Skeletal muscle satellite cell (primary cell): ENCODE measurements around the gene RNF167.
A peak's percentile ranks its signal among the peaks of the same experiment; 100 is the strongest.
"Not testable (repeated sequence)": the region's sequence is repeated elsewhere in the genome, so short reads cannot be mapped to it uniquely, and the experiment has no call there.

Source experiments
- H3K27me3 ChIP-seq: 2 replicates; pipeline ENCODE4 v1.7.0; 2013; ENCODE audit warnings: low read length; ENCODE audit not compliant: control insufficient read depth, insufficient read depth
- H3K36me3 ChIP-seq: 2 replicates; pipeline ENCODE4 v1.7.0; 2013; ENCODE audit warnings: mild to moderate bottlenecking, control low read depth, low read length; ENCODE audit not compliant: insufficient read depth
- H3K4me1 ChIP-seq: 2 replicates; pipeline ENCODE4 v1.7.0; 2013; ENCODE audit warnings: low read length; ENCODE audit not compliant: control insufficient read depth, insufficient read depth
- H3K4me2 ChIP-seq: 2 replicates; pipeline ENCODE4 v1.7.0; 2013; ENCODE audit warnings: mild to moderate bottlenecking, low read length
- H3K4me3 ChIP-seq: 2 replicates; pipeline ENCODE4 v1.7.0; 2013; ENCODE audit warnings: low read length
- H3K9ac ChIP-seq: 2 replicates; pipeline ENCODE4 v1.7.0; 2013; ENCODE audit warnings: mild to moderate bottlenecking, low read depth, low read length, moderate library complexity
- H3K9me3 ChIP-seq: replicated peaks from 2 replicates; pipeline ENCODE4 v1.7.0; 2013; ENCODE audit warnings: mild to moderate bottlenecking, control low read depth, low read length

RNF167 gene

GRCh38 chr17:4908301-4908700 lies 31.8 kb upstream of the RNF167 start:
- Histone ChIP-seq H3K4me2 (peak overlapping the region; percentile 65), H3K4me3 (no peak overlapping the region), H3K9ac (peak overlapping the region; percentile 53), H3K36me3 (no peaks in the 10 kb centered on the region), H3K9me3 (no peaks in the 10 kb centered on the region), H3K4me1 (peaks cover 14% of the 10 kb centered on the region), H3K27me3 (peaks cover 3% of the 10 kb centered on the region)

- peak overlapping the region; percentile 53 for H3K9ac ChIP-seq
- H3K36me3 ChIP-seq = no peaks in the 10 kb centered on the region
- H3K27me3 ChIP-seq = peaks cover 3% of the 10 kb centered on the region
- H3K4me2 ChIP-seq = peak overlapping the region; percentile 65
- H3K4me1 ChIP-seq = peaks cover 12% of the 10 kb centered on the region
- peak overlapping the region; percentile 19 for H3K4me3 ChIP-seq
- no peaks in the 10 kb centered on the region for H3K9me3 ChIP-seq
Measured at GRCh38 chr17:4908711-4909496, 31.2 kb upstream of the RNF167 start.

- H3K4me3 ChIP-seq = no peak overlapping the region
- peaks cover 5% of the 10 kb centered on the region for H3K4me1 ChIP-seq
- H3K27me3 ChIP-seq = no peaks in the 10 kb centered on the region
- H3K9ac ChIP-seq = no peak overlapping the region
- H3K36me3 ChIP-seq = no peaks in the 10 kb centered on the region
- no peak overlapping the region for H3K4me2 ChIP-seq
- no peaks in the 10 kb centered on the region for H3K9me3 ChIP-seq
Measured at GRCh38 chr17:4913994-4914393, 26.1 kb upstream of the RNF167 start.

GRCh38 chr17:4914551-4914950 lies 25.5 kb upstream of the RNF167 start:
- H3K9ac ChIP-seq, H3K36me3 ChIP-seq, H3K9me3 ChIP-seq, H3K4me1 ChIP-seq, H3K27me3 ChIP-seq, H3K4me3 ChIP-seq, H3K4me2 ChIP-seq: not testable (repeated sequence)

DNA sequence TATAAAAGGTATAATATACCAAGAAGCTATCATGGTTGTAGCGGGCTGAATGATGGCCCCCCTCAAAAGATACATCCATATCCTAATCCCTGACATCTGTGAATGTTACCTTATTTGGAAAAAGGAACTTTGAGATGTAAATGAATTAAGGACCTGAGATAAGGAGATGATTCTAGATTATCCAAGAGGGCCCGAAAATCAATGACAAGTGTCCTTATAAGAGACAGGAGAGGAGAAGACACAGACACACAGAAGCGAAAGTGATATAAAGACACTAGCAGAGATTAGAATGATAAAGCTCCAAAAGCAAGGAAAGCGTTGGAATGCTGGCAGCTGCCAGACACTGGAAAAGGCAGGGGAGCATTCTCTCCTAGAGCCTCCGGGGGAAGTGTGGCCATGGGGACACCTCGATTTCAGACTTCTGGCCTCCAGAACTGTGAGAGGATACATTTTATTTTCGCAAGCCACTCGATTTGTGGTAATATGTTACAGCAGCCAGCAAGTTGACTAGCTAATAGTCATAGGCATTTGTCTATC lies 20.5 kb upstream of the RNF167 start:
- H3K27me3 ChIP-seq = no peaks in the 10 kb centered on the region
- H3K36me3 ChIP-seq = no peaks in the 10 kb centered on the region
- no peak overlapping the region for H3K4me3 ChIP-seq
- peaks cover 8% of the 10 kb centered on the region for H3K4me1 ChIP-seq
- H3K9ac ChIP-seq = no peak overlapping the region
- no peak overlapping the region for H3K4me2 ChIP-seq
- H3K9me3 ChIP-seq = no peaks in the 10 kb centered on the region

DNA sequence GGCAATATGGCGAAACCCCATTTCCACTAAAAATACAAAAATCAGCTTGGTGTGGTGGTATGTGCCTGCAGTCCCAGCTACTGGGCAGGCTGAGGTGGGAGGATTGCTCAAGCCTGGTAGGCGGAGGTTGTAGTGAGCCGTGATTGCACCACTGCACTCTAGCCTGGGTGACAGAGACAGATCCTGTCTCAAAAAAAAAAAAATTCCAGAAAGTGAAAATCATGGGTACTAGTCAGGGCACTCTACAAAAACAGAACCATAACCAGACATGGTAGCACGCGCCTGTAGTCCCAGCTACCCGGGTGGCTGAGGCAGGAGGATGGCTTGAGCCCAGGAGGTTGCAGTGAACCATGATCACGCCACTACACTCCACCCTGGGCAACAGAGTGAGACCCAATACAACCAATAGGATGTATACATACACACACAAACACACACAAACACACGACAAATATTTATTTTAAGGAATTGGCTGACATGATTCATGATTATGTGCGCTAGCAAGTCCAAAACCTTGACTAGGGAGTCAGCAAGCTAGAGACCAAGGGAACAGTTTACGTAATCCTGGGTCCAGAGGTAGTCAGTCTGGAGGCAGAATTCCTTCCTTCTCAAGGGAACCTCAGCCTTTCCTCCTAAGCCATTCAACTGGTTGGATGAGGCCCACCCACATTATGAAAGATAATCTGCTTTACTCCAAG lies 19.6 kb upstream of the RNF167 start:
- H3K4me1 ChIP-seq = peaks cover 8% of the 10 kb centered on the region
- no peaks in the 10 kb centered on the region for H3K27me3 ChIP-seq
- no peaks in the 10 kb centered on the region for H3K36me3 ChIP-seq
- H3K4me2 ChIP-seq = no peak overlapping the region
- no peaks in the 10 kb centered on the region for H3K9me3 ChIP-seq
- no peak overlapping the region for H3K4me3 ChIP-seq
- no peak overlapping the region for H3K9ac ChIP-seq

DNA sequence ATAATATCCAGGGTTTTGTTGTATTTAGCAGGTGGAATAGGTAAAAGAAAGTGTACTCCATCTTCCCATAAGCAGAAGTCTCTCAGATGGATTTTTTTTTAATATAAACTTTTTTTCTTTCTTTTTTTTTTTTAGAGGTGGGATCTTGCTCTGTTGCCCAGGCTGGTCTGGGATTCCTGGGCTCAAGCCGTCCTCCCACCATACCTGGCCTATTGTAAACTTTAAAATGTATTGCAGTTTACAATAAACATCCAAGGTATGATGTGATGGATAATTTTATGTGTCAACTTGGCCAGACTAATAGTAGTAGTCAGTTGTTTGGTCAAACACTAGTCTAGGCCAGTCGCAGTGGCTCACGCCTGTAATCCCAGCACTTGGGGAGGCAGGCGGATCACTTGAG lies 18.7 kb upstream of the RNF167 start:
- Histone ChIP-seq H3K4me2 (no peak overlapping the region), H3K4me1 (peaks cover 8% of the 10 kb centered on the region), H3K27me3 (no peaks in the 10 kb centered on the region), H3K9ac (no peak overlapping the region), H3K4me3 (no peak overlapping the region), H3K36me3 (no peaks in the 10 kb centered on the region), H3K9me3 (no peaks in the 10 kb centered on the region)

DNA sequence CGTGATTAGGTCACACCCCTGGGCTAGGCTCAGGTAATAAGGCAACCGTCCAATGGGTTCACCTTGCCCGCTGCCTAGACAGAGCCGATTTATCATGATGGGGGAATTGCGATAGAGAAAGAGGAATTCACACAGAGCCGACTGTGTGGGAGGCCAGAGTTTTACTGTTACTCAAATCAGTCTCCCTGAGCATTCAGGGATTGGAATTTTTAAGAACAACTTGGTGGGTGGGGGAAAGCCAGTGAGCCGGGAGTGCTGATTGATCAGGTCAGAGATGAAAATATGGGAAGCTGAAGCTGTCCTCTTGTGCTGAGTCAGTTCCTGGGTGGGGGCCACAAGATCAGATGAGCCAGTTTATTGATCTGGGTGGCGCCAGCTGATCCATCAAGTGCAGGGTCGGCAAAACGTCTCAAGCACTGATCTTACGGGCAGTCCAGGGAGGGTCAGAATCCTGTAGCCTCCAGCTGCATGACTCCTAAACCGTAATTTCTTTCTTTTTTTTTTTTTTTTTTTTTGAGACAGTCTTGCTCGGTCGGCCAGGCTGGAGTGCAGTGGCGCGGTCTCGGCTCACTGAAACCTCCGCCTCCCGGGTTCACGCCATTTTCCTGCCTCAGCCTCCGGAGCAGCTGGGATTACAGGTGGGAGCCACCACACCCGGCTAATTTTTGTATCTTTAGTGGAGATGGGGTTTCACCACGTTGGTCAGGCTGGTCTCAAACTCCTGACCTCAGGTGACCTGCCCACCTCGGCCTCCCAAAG lies 13.3 kb upstream of the RNF167 start:
- not testable (repeated sequence) for H3K9ac ChIP-seq, H3K36me3 ChIP-seq, H3K4me2 ChIP-seq, H3K9me3 ChIP-seq, H3K4me1 ChIP-seq, H3K27me3 ChIP-seq, H3K4me3 ChIP-seq

DNA sequence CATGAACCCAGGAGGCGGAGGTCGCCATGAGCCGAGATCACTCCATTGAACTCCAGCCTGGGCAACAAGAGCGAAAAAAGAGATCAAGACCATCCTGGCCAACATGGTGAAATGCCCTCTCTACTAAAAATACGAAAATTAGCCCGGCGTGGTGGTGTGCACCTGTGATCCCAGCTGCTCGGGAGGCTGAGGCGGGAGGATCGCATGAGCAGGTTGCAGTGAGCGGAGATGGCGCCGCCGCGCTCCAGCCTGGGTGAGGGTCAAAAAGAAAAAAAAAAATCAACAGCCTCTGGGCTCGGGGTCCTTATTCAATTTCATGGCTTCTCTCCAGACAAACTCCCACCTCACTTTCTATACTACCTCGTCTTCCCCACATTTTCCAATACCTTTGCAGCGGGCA lies 11.2 kb upstream of the RNF167 start:
- no peaks in the 10 kb centered on the region for H3K9me3 ChIP-seq
- H3K9ac ChIP-seq = no peak overlapping the region
- H3K4me2 ChIP-seq = no peak overlapping the region
- H3K4me3 ChIP-seq = no peak overlapping the region
- peaks cover 3% of the 10 kb centered on the region for H3K36me3 ChIP-seq
- H3K27me3 ChIP-seq = no peaks in the 10 kb centered on the region
- peaks cover under 1% of the 10 kb centered on the region for H3K4me1 ChIP-seq

GRCh38 chr17:4931963-4932362 lies 8.1 kb upstream of the RNF167 start, which contains the start of gene GP1BA:
Gene GP1BA, plus strand, starts transcription at chr17:4932277. Its CDS starts 328 bp downstream, at chr17:4932605.
- Histone ChIP-seq H3K4me2 (no peak within 1 kb of the TSS), H3K4me1 (peaks cover 8% of the 10 kb centered on the region), H3K9me3 (no peaks in the 10 kb centered on the region), H3K9ac (no peak within 1 kb of the TSS), H3K27me3 (no peaks in the 10 kb centered on the region), H3K36me3 (peaks cover 8% of the 10 kb centered on the region), H3K4me3 (no peak within 1 kb of the TSS)

- H3K9ac ChIP-seq = no peak overlapping the region
- no peak overlapping the region for H3K4me3 ChIP-seq
- H3K27me3 ChIP-seq = no peaks in the 10 kb centered on the region
- H3K4me2 ChIP-seq = no peak overlapping the region
- H3K9me3 ChIP-seq = no peaks in the 10 kb centered on the region
- peaks cover 15% of the 10 kb centered on the region for H3K36me3 ChIP-seq
- H3K4me1 ChIP-seq = peaks cover 8% of the 10 kb centered on the region
Measured at GRCh38 chr17:4932756-4933155, 7.3 kb upstream of the RNF167 start.
